IPS-18c (cell line): ENCODE data around the gene DNASE1L2.
"Not testable (repeated sequence)": the region's sequence is repeated elsewhere in the genome, so short reads cannot be mapped to it uniquely, and the experiment has no call there.

ENCODE experiments used
- H3K4me3 ChIP-seq: 2 replicates; pipeline ENCODE4 v1.7.0; 2013; ENCODE audit warnings: low read depth, mild to moderate bottlenecking, low read length, moderate library complexity; ENCODE audit not compliant: insufficient read depth
- H3K9me3 ChIP-seq: one replicate; pipeline ENCODE4 v1.6.1; 2013; ENCODE audit warnings: mild to moderate bottlenecking, low read length, moderate library complexity; ENCODE audit not compliant: control insufficient read depth, insufficient read depth

DNASE1L2 gene

GRCh38 chr16:2246301-2246885 lies 10.1 kb downstream of the DNASE1L2 start:
- H3K9me3 ChIP-seq = no peaks in the 10 kb centered on the region

GRCh38 chr16:2250652-2251295 lies 14.5 kb downstream of the DNASE1L2 start:
- Histone ChIP-seq H3K9me3 (peaks cover 2% of the 10 kb centered on the region), H3K4me3 (peak overlapping the region; percentile 77)

More at GRCh38 chr16:2246301-2246885, 10.1 kb downstream of the DNASE1L2 start:
- no peak overlapping the region for H3K4me3 ChIP-seq

GRCh38 chr16:2251296-2252111 lies 15.3 kb downstream of the DNASE1L2 start, which contains the start of gene ECI1:
Gene ECI1 (minus strand): TSS chr16:2251587. CDS start chr16:2251566, 21 bp downstream.
- peak within 1 kb of the TSS; percentile 77 for H3K4me3 ChIP-seq
- peaks cover 2% of the 10 kb centered on the region for H3K9me3 ChIP-seq

- no peak overlapping the region for H3K4me3 ChIP-seq
Observed at GRCh38 chr16:2252806-2253148, 16.5 kb downstream of the DNASE1L2 start.

GRCh38 chr16:2253293-2253692 lies 17.0 kb downstream of the DNASE1L2 start:
- peaks cover 2% of the 10 kb centered on the region for H3K9me3 ChIP-seq

More at GRCh38 chr16:2252806-2253148, 16.5 kb downstream of the DNASE1L2 start:
- peaks cover 2% of the 10 kb centered on the region for H3K9me3 ChIP-seq

GRCh38 chr16:2256531-2257140 lies 20.4 kb downstream of the DNASE1L2 start:
- Histone ChIP-seq H3K4me3 (no peak overlapping the region), H3K9me3 (peaks cover 2% of the 10 kb centered on the region)

More at GRCh38 chr16:2253293-2253692, 17.0 kb downstream of the DNASE1L2 start:
- no peak overlapping the region for H3K4me3 ChIP-seq

- no peak overlapping the region for H3K4me3 ChIP-seq
- peaks cover 2% of the 10 kb centered on the region for H3K9me3 ChIP-seq
Observed at GRCh38 chr16:2257726-2258125, 21.5 kb downstream of the DNASE1L2 start.

GRCh38 chr16:2258530-2258929 lies 22.3 kb downstream of the DNASE1L2 start:
- not testable (repeated sequence) for H3K4me3 ChIP-seq, H3K9me3 ChIP-seq

GRCh38 chr16:2260250-2260649 lies 24.0 kb downstream of the DNASE1L2 start:
- H3K9me3 ChIP-seq = peaks cover under 1% of the 10 kb centered on the region
- H3K4me3 ChIP-seq = no peak overlapping the region

GRCh38 chr16:2263026-2263425 lies 26.8 kb downstream of the DNASE1L2 start:
- not testable (repeated sequence) for H3K9me3 ChIP-seq, H3K4me3 ChIP-seq

GRCh38 chr16:2266887-2267286 lies 30.6 kb downstream of the DNASE1L2 start:
- peak overlapping the region; percentile 93 for H3K4me3 ChIP-seq
- not testable (repeated sequence) for H3K9me3 ChIP-seq

- peak overlapping the region; percentile 93 for H3K4me3 ChIP-seq
- not testable (repeated sequence) for H3K9me3 ChIP-seq
Observed at GRCh38 chr16:2267505-2267912, 31.3 kb downstream of the DNASE1L2 start.

- no peaks in the 10 kb centered on the region for H3K9me3 ChIP-seq
Observed at GRCh38 chr16:2267913-2268666, 31.8 kb downstream of the DNASE1L2 start, which contains the start of gene RNPS1. Gene RNPS1 (minus strand): TSS chr16:2268126. CDS start chr16:2264643, 3,483 bp downstream.

GRCh38 chr16:2270070-2270462 lies 33.8 kb downstream of the DNASE1L2 start:
- Histone ChIP-seq H3K9me3 (no peaks in the 10 kb centered on the region), H3K4me3 (no peak overlapping the region)

More at GRCh38 chr16:2267913-2268666, 31.8 kb downstream of the DNASE1L2 start, which contains the start of gene RNPS1:
- H3K4me3 ChIP-seq = peak within 1 kb of the TSS; percentile 93

GRCh38 chr16:2270588-2271470 lies 34.6 kb downstream of the DNASE1L2 start:
- Histone ChIP-seq H3K9me3 (no peaks in the 10 kb centered on the region), H3K4me3 (no peak overlapping the region)
